Measurements from ENCODE around the gene SP110.
A peak's percentile ranks its signal among the peaks of the same experiment; 100 is the strongest.

SP110 gene

GRCh38 chr2:230170532-230170931 lies 49.3 kb downstream of the SP110 start:
- TF ChIP-seq, protein P1, sequence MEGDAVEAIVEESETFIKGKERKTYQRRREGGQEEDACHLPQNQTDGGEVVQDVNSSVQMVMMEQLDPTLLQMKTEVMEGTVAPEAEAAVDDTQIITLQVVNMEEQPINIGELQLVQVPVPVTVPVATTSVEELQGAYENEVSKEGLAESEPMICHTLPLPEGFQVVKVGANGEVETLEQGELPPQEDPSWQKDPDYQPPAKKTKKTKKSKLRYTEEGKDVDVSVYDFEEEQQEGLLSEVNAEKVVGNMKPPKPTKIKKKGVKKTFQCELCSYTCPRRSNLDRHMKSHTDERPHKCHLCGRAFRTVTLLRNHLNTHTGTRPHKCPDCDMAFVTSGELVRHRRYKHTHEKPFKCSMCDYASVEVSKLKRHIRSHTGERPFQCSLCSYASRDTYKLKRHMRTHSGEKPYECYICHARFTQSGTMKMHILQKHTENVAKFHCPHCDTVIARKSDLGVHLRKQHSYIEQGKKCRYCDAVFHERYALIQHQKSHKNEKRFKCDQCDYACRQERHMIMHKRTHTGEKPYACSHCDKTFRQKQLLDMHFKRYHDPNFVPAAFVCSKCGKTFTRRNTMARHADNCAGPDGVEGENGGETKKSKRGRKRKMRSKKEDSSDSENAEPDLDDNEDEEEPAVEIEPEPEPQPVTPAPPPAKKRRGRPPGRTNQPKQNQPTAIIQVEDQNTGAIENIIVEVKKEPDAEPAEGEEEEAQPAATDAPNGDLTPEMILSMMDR (IDR thresholded peaks at IDR 0.05; ENCODE audit: insufficient read depth, low read length, missing control alignments) = no peak
- POLR2A ChIA-PET = no interaction called here
- CTCF ChIA-PET = interaction anchor here (1.3 to 5.9 kb wide), 2 partner anchors 11 to 102 kb away, joined by 3 to 66 read pairs; partner anchors contain the start of gene SLC16A14
- H3K4me3 ChIP-seq (ENCODE audit: low read depth, low read length) = no peak overlapping the region
- DNase-seq (ENCODE audit: low read depth, low spot score) = no peak

DNA sequence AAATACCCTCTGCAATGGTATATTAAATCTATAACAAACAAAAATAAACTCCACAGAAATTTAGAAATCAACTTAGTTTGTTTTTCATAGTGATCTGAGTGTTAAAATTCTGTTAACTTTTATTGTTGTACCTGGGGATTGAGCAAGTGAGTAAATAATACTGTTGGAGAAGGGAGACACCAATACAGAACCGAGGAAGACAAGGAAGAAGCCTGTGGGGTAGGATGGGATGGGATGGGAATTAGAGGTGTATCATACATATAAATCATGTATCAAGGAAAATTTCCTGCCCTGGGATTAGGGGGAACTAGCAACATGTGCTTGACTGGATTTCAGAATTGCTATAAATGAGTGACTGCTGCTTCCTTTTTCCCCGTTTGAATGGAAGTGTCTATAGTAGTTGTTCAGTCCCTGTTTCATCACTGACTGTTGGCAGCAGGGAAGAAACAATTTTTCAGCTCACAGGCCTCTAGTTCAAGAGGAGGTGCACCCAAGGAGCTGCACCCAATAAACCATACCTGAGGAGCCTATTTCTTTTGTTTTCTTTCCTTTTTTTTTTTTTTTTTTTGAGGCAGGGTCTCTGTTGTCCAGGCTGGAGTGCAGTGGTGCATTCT lies 53.1 kb downstream of the SP110 start:
- POLR2A ChIA-PET = no interaction called here
- no peak overlapping the region for H3K4me3 ChIP-seq (ENCODE audit: low read depth, low read length)
- CTCF ChIA-PET = interaction anchor here (5.9 kb wide), 1 partner anchor 7 kb away, joined by 66 read pairs; no protein-coding TSS in a partner anchor
- TF ChIP-seq, protein P1 (IDR thresholded peaks at IDR 0.05; ENCODE audit: insufficient read depth, low read length, missing control alignments) = no peak
- no peak for DNase-seq (ENCODE audit: low read depth, low spot score)

GRCh38 chr2:230164139-230164538 lies 55.6 kb downstream of the SP110 start:
- no peak for DNase-seq (ENCODE audit: low read depth, low spot score)
- TF ChIP-seq, protein P1 (IDR thresholded peaks at IDR 0.05; ENCODE audit: insufficient read depth, low read length, missing control alignments) = no peak
- POLR2A ChIA-PET = no interaction called here
- CTCF ChIA-PET = interaction anchor here (1.1 to 9.5 kb wide), 2 partner anchors 97 to 155 kb away, joined by 5 to 151 read pairs; no protein-coding TSS in a partner anchor
- H3K4me3 ChIP-seq (ENCODE audit: low read depth, low read length) = no peak overlapping the region

DNA sequence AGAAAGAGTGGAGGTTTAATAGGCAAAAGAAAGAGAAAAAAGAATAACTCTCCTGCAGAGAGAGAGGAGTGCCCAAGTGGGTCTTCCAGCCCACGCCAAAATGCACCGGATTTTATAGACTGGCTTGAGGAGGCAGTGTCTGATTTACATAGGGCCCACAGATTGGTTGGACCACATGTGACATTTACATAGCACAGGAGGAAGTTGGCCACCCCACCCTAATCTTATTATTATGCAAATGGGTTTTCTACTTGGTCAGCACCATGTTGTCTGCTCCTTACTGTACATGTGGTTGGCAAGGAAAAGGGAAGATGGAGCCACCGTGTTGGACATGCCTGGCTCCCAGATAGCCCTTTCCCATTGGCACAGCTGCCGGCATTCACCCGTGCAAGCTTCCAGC lies 56.8 kb downstream of the SP110 start:
- no peak overlapping the region for H3K4me3 ChIP-seq (ENCODE audit: low read depth, low read length)
- TF ChIP-seq, protein P1 (IDR thresholded peaks at IDR 0.05; ENCODE audit: insufficient read depth, low read length, missing control alignments) = no peak
- POLR2A ChIA-PET = no interaction called here
- CTCF ChIA-PET = interaction anchor here (9.5 kb wide), 1 partner anchor 153 kb away, joined by 151 read pairs; no protein-coding TSS in a partner anchor
- DNase-seq (ENCODE audit: low read depth, low spot score) = no peak

DNA sequence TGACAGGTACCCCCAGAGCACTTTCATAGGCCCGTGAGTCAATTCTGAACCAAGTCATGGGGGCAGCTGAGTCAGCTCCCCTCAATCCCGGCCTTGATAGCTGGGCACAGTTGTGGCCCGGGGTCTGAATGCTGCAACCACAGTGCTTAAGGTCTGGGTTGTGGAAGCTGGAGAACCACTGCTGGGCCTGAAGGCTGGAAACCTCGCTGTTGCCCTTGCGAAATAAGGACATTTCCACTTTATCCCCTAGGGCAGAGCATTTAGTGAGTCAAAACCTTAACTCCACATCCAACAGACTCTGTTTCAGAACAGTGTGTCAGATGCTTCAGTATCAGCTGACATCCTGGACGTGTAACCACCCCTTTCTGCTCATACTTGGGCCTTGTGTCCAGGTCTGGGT lies 58.6 kb downstream of the SP110 start:
- no peak overlapping the region for H3K4me3 ChIP-seq (ENCODE audit: low read depth, low read length)
- TF ChIP-seq, protein P1 (IDR thresholded peaks at IDR 0.05; ENCODE audit: insufficient read depth, low read length, missing control alignments) = no peak
- no peak for DNase-seq (ENCODE audit: low read depth, low spot score)
- CTCF ChIA-PET = interaction anchor here (1.1 to 9.5 kb wide), 6 partner anchors 9 to 450 kb away, joined by 3 to 151 read pairs (median 18); partner anchors contain the start of gene SLC16A14
- POLR2A ChIA-PET = no interaction called here

DNA sequence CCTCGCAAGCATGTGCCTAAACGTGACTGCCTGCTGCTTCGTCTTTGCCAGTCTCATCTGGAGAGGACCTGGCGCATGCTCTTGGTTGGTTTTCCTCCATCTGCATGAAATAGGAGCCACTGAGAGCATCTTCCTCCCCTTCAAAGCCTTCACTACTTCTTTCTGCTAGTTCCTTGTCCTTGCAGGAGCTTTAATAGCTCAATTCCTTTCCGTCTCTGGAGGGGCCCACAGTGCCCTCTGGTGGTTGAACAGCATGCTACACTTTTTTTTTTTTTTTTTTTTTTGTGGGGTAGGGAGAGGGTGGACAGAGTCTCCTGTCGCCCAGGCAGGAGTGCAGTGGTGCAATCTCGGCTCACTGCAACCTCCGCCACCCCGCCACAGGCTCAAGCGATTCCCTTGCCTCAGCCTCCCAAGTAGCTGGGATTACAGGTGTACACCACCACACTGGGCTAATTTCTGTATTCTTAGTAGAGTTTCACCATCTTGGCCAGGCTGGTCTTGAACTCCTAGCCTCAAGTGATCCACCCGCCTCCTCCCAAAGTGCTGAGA lies 59.6 kb downstream of the SP110 start:
- no peak for DNase-seq (ENCODE audit: low read depth, low spot score)
- ChIA-PET CTCF (interaction anchor here (0.5 to 9.5 kb wide), 34 partner anchors 10 to 578 kb away, joined by 3 to 151 read pairs (median 3); partner anchors contain the start of genes FBXO36, SLC16A14 and TRIP12), POLR2A (no interaction called here)
- TF ChIP-seq, protein P1 (IDR thresholded peaks at IDR 0.05; ENCODE audit: insufficient read depth, low read length, missing control alignments) = peak; percentile 63
- H3K4me3 ChIP-seq (ENCODE audit: low read depth, low read length) = no peak overlapping the region
